Stimulated activated CD8-positive, alpha-beta memory T cell treated with anti-CD3 and anti-CD28 coated beads, Interleukin-4, amount 100 ng/mL, for 48 hours (primary cell): ENCODE measurements around the gene ASPDH.
A peak's percentile ranks its signal among the peaks of the same experiment; 100 is the strongest.

ENCODE experiments used
- DNase-seq: peaks from one replicate; pipeline ENCODE4 v3.0.0-alpha.2; 2020

ASPDH gene

GRCh38 chr19:50494186-50495019 lies 19.3 kb downstream of the ASPDH start:
- DNase-seq: no peak

- DNase-seq: no peak
These were observed 20.5 kb downstream of the ASPDH start for GRCh38 chr19:50493171-50493570.

- DNase-seq: peak; percentile 55
These were observed 21.2 kb downstream of the ASPDH start for GRCh38 chr19:50492303-50493052.

- no peak for DNase-seq
These were observed 22.7 kb downstream of the ASPDH start for GRCh38 chr19:50490991-50491472.

GRCh38 chr19:50490411-50490811 lies 23.3 kb downstream of the ASPDH start:
- no peak for DNase-seq

GRCh38 chr19:50489461-50490011 lies 24.2 kb downstream of the ASPDH start:
- DNase-seq: no peak

GRCh38 chr19:50488389-50489194 lies 25.1 kb downstream of the ASPDH start:
- no peak for DNase-seq

GRCh38 chr19:50486823-50487515 lies 26.7 kb downstream of the ASPDH start:
- peak; percentile 88 for DNase-seq

GRCh38 chr19:50485284-50485955 lies 28.3 kb downstream of the ASPDH start:
- DNase-seq: no peak

GRCh38 chr19:50482916-50483315 lies 30.8 kb downstream of the ASPDH start:
- DNase-seq: no peak

- DNase-seq: no peak
These were observed 31.4 kb downstream of the ASPDH start for GRCh38 chr19:50482271-50482855.

GRCh38 chr19:50481351-50482149 lies 32.2 kb downstream of the ASPDH start:
- DNase-seq: no peak

GRCh38 chr19:50480281-50481111 lies 33.2 kb downstream of the ASPDH start:
- no peak for DNase-seq

GRCh38 chr19:50479761-50480251 lies 33.9 kb downstream of the ASPDH start:
- DNase-seq: no peak

- peak; percentile 53 for DNase-seq
These were observed 34.6 kb downstream of the ASPDH start for GRCh38 chr19:50478901-50479715.

- no peak for DNase-seq
These were observed 35.8 kb downstream of the ASPDH start for GRCh38 chr19:50477751-50478515.

GRCh38 chr19:50476907-50477238 lies 36.8 kb downstream of the ASPDH start:
- no peak for DNase-seq
